ENCODE measurements around the gene PPP2R5B.
A peak's percentile ranks its signal among the peaks of the same experiment; 100 is the strongest.

PPP2R5B gene

GRCh38 chr11:64888729-64889511, 35.6 kb upstream of the PPP2R5B start:
- no peak for DNase-seq (ENCODE audit: low read depth)

DNA sequence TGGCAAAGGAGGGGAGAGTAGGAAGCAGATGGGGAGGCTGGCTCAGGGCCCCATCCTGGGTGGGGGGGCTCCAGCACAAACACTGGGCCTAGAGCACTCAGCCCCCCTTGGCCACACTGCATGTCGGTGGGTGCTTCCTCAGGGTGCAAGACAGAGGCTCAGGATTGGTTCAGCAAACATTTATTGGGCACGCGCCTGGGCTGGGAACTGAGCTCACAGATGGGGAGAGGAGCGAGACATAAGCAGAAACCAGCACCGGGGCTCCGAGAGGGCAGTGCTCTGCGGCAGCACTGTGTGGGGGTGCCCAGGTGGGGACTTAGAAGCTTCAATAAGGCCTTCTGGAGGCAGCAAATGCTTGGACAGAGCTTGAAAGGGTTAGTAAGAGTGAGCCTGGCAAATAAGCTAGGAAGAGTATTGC, 34.0 kb upstream of the PPP2R5B start:
- DNase-seq (ENCODE audit: low read depth), result no peak

DNA sequence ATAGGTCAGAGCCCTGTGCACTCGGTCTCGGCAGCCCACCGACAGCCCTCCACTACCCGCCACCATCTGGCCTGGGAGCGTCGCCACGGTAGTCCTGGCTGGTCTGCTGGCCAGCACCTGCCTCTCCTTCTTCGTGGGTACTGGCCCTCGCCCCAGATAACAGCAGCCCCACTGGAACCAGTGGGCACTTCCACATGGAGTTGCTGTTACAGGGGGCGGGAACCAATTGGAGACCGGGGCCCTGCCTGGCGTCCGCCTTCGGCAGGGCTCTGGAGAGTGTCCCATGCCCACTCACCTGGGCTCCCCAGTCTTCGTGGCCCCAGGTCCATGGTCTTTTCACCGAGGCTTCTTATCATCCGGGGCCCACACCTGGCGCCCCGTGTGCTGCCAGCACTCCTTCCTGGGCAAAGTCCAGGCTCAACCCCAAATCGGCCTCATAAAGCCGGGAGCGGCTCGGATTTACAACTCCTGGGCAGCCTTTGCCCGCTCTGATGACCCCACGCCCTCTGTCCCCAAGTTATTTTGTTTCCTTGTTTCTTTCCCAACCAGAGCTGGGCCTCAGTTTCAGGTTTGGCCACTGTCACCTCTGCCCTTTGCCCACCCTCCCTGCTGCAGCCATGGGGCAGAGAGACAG, 33.2 kb upstream of the PPP2R5B start:
- no peak for DNase-seq (ENCODE audit: low read depth)

- no peak for DNase-seq (ENCODE audit: low read depth)
These were observed 32.6 kb upstream of the PPP2R5B start for GRCh38 chr11:64891880-64892279.

DNA sequence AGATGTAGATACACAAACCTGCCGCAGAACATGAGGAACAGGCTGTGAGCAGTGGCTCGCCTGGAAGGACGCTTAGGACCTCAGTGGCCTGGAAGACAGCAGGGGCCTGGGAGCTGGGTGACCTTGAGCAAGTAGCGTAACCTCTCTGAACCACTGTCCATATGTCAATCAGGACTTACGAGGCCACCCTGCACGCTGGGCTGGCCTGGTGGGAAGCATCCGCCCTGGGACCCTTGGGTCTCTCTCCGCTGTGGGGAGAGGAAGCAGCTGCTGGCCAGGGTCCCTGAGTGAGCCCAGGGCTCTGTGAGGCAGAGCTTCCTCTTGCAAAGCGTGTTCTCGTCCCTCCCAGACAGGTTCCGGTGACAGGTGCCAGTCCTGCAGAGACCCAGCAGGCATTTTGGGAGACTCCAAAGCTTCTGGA, 32.1 kb upstream of the PPP2R5B start:
- DNase-seq (ENCODE audit: low read depth), result no peak

- DNase-seq (ENCODE audit: low read depth), result no peak
These were observed 31.7 kb upstream of the PPP2R5B start for GRCh38 chr11:64892838-64893193.

DNA sequence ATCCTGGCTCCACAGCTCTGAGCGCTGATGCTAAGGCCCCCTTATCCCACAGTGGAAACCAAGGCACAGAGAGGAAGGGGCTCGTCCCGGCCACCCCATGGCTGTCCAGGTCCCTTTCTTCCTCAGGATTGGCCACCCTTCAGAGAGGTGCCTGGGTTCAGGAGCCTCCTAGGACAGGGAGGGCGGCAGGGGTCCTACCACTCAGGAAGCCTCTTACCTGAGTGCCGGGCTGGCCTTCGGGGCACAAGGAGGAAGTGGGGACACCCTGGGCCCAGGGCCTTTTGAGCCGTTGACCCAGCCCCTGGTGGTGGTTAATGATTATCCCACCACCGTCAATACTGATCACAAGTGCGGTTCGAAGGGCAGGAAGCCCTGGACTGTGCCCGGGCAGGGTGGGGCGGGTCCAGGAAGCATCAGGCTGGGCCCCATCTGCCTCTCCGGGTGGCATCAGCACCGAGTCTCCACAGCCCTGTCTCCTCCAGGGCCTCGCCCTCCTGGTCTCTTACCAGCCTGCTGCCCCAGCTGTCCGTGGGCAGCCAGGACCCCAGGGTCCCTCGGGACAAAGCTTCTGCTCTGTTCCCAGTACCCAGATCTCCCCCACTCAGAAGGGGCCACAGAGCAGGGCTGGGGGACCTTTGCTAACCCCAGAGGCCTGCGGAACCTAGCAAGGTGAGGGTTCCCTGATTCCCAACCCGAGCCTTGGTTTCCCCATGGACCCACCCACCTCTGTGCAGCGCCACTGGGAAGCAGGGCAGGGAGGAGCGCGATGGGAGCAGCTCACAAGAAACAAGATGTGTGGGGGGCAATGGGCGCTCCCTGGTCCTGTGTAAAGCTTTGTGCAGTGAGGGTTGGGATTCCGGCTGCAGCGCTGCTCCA, 31.1 kb upstream of the PPP2R5B start:
- no peak for DNase-seq (ENCODE audit: low read depth)

DNA sequence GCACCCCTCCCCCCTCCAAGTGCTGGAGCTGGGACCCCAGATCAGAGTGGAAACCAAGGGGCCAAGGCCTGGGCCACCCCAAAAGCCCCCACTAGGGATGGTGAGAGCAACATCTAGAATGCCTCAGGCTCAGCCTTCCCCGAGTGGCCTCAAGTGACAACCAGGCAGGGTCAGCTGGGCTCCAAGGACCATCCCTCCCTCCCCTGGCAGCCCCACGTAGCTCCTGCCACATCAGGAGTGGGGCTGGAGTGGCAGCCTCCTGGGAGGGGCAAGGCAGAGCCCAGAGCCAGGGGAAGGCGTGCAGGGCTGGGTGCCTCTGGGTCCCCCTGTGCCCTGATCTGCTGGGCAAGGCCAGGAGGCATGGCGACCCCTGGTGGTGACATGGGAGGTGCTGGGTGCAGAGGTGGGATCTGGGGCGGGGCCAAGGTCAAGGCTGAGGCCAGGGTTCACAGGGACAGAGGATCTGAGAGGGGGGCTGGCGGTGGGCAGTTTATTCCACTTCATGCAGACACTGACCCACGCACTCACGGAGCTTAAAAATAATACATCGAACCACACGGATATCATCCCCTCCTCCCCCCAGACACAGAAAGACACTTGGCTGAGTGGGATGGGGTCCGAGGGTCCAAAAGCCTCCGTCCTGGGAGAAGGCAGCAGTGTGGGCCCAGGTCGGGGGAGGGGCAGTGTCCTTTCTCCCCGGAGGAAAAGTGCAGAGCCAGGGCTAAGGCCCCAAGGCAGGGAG, 30.2 kb upstream of the PPP2R5B start:
- peak; percentile 87 for DNase-seq (ENCODE audit: low read depth)

DNA sequence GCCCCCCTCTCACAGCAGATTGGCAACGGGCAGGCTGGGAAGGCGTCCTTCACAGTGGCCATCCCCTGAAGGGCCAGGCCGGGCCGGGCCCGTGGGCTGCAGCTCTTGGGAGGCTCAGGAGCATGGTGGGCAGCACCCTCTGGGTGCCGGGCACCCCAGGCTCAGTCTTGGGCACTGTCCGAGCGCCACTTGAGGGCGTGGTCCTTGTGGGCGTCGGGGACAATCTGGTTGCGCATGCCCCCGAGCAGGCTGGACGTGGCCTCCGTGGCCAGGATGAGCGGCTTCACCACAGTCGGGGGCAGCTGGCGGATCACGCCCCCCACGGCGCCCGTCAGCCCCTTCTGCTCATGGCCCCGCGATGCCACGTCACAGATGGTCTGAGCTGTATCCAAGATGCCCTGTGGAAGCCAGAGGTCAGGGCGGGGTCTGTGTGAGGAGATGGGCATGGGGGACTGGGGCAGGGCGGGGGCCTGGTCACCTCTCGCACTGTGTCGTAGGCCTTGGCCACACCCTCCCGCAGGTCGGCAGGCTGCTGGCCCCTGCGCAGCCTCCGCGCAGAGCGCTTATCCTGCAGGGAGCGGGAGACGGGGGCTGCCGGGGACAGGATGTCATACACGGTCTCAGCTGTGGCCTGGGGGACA, 29.6 kb upstream of the PPP2R5B start:
- DNase-seq (ENCODE audit: low read depth), result no peak

DNA sequence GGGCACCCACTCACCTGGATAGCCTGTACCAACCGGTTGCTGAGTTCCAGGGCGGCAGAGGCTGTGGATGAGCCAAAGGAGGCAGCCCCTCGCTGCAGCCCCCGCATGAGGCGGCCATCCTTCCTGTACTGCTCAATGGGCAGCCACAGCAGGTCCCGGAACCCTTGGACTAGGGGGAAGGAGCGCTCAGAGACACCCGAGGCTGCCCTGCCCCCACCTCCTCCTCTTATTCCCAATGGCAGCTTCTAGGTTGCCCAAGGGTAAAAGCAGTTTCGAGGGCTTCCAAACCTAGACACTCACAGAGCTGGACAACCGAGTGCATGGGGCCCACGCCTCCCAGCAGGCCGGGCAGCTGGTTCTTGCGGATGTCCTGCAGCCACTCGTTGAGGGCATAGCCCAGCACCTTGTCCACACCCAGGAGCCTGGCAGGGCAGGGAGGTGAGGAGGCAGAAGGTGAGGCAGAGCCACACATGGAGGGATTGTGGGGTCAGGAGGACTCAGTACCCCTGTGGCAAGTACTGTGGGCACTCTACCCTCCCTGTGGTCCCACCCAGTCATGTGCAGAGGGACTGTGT, 28.0 kb upstream of the PPP2R5B start:
- no peak for DNase-seq (ENCODE audit: low read depth)

GRCh38 chr11:64897381-64898075, 27.0 kb upstream of the PPP2R5B start:
- no peak for DNase-seq (ENCODE audit: low read depth)

DNA sequence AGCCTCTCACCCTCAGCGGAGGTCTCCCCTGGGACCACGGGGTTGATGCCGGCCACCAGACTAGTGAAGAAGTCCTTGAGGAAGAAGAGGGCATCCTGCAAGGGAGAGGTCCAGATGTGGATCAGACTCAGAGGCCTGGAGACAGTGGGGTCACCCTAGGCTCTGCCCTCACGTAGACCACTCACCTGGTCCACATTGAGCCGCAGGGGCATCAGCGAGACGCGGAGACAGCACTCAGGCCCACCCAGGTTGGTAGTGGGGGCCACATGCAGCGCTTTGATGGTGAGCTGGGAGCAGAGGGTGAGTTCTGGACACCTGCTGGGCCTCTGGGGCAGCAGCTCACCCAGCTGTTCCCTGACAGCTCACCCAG, 26.4 kb upstream of the PPP2R5B start:
- DNase-seq (ENCODE audit: low read depth), result no peak

DNA sequence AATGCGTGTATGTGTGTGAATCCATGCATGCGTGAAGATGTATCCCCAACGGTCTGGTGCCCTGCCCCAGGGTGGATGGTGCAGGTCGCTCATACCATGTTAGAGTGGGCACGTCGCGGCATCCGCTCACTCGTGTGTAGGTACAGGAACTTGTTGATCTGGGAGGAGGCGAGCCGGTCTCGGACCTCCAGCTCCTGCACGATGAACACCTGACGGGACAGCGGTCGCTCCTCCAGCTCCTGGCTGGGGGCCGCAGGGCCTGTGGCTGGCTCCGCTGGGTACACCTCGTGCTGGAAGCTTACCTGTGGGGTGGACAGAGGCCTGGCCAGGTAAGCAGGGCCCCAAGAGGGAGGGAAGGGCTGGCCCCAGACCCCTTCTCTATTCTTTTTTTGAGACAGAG, 25.9 kb upstream of the PPP2R5B start:
- DNase-seq (ENCODE audit: low read depth), result no peak

DNA sequence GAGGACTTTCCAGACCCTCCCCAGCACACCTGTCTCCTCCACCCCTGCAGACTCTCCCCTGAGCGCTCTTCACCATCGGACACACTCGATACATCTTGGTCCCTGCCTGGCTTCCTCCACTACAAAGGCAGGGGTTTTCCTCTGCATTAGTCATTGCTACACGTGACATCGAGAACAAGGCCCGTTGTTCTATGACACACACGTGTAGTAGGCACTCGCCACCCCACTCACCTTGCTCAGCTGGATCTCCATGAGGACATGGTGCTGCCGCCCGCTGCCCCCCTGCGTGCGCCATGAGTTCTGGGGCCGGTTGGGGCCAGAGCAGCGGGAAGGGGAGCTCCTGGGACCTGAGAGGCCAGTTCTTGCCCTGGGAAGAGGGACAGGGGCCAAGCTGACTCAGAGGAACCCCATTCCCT, 24.2 kb upstream of the PPP2R5B start:
- peak; percentile 56 for DNase-seq (ENCODE audit: low read depth)

- DNase-seq (ENCODE audit: low read depth), result no peak
These were observed 23.7 kb upstream of the PPP2R5B start for GRCh38 chr11:64900774-64901173.

GRCh38 chr11:64902102-64902900, 22.2 kb upstream of the PPP2R5B start:
- DNase-seq (ENCODE audit: low read depth), result no peak

DNA sequence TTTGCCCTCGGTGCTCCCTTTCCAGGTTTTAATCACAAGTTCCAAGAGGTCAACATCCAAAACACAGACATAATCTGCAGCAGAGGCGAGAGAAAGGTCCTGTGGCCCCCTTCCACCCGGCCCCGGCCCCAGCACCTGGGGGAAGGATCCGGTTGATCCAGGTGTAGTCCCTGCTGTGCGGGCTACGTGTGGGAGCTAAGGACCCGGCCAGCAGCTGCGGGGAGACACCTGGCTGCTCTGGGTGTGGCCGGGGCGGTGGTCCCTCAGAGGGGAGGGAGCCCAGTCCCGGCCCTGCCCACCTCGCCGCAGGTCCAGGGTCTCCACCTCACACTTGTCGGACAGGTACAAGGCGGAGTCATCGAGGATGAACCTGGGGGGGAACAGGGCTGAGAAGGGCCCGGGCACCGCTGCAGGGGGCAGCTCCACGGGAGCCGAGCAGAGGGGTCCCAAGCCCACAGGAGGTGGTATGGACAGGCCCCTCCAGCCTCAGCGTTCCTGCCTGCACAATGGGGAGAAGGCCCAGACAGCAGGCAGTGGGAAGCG, 21.1 kb upstream of the PPP2R5B start:
- no peak for DNase-seq (ENCODE audit: low read depth)

- DNase-seq (ENCODE audit: low read depth), result no peak
These were observed 18.8 kb upstream of the PPP2R5B start for GRCh38 chr11:64905516-64906313.

- no peak for DNase-seq (ENCODE audit: low read depth)
These were observed 18.2 kb upstream of the PPP2R5B start for GRCh38 chr11:64906314-64906635.

Measured in activated T-helper 9 cell treated with anti-CD3 and anti-CD28 coated beads, Interleukin-2, amount 50 U/mL, for 16 hours (primary cell).